ENCODE data around the gene DIPK1B.

Gene DIPK1B

DNA sequence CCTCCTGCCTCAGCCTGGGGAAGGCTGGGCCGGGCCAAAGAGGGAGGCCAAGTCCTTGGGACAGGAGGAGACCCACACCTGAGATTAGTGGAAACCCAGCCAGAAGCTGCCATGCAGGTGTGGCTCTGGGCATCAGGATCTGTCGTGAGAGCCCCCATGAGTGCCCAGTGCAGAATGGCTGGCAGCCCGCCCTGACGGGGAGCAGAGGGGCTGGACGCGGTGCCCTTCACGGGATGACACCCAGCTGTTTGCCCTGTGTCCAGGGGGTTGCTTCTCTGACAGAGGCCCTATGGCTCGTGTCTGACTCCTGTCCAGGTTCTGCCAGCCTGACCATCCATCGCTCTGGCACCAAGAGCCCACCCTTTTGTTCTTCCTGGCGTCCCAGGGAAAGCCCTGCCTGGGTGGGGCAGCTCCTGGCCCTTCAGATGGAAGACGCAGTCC, 8.5 kb downstream of the DIPK1B start:
- TF ChIP-seq GABPA (IDR thresholded peaks at IDR 0.05; ENCODE audit: low read depth) (no peak), SPI1 (IDR thresholded peaks at IDR 0.05; ENCODE audit: borderline replicate concordance, low read depth) (no peak), POLR2AphosphoS5 (IDR thresholded peaks at IDR 0.05; ENCODE audit: low read depth) (no peak)
- TF ChIP-seq, protein P1, sequence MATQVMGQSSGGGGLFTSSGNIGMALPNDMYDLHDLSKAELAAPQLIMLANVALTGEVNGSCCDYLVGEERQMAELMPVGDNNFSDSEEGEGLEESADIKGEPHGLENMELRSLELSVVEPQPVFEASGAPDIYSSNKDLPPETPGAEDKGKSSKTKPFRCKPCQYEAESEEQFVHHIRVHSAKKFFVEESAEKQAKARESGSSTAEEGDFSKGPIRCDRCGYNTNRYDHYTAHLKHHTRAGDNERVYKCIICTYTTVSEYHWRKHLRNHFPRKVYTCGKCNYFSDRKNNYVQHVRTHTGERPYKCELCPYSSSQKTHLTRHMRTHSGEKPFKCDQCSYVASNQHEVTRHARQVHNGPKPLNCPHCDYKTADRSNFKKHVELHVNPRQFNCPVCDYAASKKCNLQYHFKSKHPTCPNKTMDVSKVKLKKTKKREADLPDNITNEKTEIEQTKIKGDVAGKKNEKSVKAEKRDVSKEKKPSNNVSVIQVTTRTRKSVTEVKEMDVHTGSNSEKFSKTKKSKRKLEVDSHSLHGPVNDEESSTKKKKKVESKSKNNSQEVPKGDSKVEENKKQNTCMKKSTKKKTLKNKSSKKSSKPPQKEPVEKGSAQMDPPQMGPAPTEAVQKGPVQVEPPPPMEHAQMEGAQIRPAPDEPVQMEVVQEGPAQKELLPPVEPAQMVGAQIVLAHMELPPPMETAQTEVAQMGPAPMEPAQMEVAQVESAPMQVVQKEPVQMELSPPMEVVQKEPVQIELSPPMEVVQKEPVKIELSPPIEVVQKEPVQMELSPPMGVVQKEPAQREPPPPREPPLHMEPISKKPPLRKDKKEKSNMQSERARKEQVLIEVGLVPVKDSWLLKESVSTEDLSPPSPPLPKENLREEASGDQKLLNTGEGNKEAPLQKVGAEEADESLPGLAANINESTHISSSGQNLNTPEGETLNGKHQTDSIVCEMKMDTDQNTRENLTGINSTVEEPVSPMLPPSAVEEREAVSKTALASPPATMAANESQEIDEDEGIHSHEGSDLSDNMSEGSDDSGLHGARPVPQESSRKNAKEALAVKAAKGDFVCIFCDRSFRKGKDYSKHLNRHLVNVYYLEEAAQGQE (IDR thresholded peaks at IDR 0.05; ENCODE audit: insufficient replicate concordance, low read depth), result no peak
- TF ChIP-seq, protein P2, sequence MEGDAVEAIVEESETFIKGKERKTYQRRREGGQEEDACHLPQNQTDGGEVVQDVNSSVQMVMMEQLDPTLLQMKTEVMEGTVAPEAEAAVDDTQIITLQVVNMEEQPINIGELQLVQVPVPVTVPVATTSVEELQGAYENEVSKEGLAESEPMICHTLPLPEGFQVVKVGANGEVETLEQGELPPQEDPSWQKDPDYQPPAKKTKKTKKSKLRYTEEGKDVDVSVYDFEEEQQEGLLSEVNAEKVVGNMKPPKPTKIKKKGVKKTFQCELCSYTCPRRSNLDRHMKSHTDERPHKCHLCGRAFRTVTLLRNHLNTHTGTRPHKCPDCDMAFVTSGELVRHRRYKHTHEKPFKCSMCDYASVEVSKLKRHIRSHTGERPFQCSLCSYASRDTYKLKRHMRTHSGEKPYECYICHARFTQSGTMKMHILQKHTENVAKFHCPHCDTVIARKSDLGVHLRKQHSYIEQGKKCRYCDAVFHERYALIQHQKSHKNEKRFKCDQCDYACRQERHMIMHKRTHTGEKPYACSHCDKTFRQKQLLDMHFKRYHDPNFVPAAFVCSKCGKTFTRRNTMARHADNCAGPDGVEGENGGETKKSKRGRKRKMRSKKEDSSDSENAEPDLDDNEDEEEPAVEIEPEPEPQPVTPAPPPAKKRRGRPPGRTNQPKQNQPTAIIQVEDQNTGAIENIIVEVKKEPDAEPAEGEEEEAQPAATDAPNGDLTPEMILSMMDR (IDR thresholded peaks at IDR 0.05; ENCODE audit: insufficient read depth, low read length), result no peak
- H3K27ac ChIP-seq (replicated peaks), result no peak overlapping the region
- H3K27me3 ChIP-seq (ENCODE audit: insufficient read depth, poor library complexity, severe bottlenecking), result no peaks in the 10 kb centered on the region
- no peak for DNase-seq (ENCODE audit: low read depth in 1 of 2, low spot score in 1 of 2)
- H3K4me3 ChIP-seq (replicated peaks; ENCODE audit: insufficient read depth, low read length), result no peak overlapping the region

- Histone ChIP-seq H3K4me3 (replicated peaks; ENCODE audit: insufficient read depth, low read length) (no peak overlapping the region), H3K27me3 (ENCODE audit: insufficient read depth, poor library complexity, severe bottlenecking) (no peaks in the 10 kb centered on the region), H3K27ac (replicated peaks) (no peak overlapping the region)
- DNase-seq (ENCODE audit: low read depth in 1 of 2, low spot score in 1 of 2), result peak in 1 of 2 experiments; percentile 43
- TF ChIP-seq, protein P1 (IDR thresholded peaks at IDR 0.05; ENCODE audit: insufficient replicate concordance, low read depth), result no peak
- TF ChIP-seq GABPA (IDR thresholded peaks at IDR 0.05; ENCODE audit: low read depth), result no peak
- no peak for TF ChIP-seq SPI1 (IDR thresholded peaks at IDR 0.05; ENCODE audit: borderline replicate concordance, low read depth)
- peak; percentile 59 for TF ChIP-seq POLR2AphosphoS5 (IDR thresholded peaks at IDR 0.05; ENCODE audit: low read depth)
These were observed 9.1 kb downstream of the DIPK1B start for GRCh38 chr9:136721339-136722092.

- TF ChIP-seq GABPA (IDR thresholded peaks at IDR 0.05; ENCODE audit: low read depth), result no peak
- TF ChIP-seq POLR2AphosphoS5 (IDR thresholded peaks at IDR 0.05; ENCODE audit: low read depth), result no peak
- TF ChIP-seq, protein P1 (IDR thresholded peaks at IDR 0.05; ENCODE audit: insufficient replicate concordance, low read depth), result no peak
- TF ChIP-seq SPI1 (IDR thresholded peaks at IDR 0.05; ENCODE audit: borderline replicate concordance, low read depth), result no peak
- TF ChIP-seq, protein P2 (IDR thresholded peaks at IDR 0.05; ENCODE audit: insufficient read depth, low read length), result no peak
- peak in 1 of 2 experiments; percentile 39 for DNase-seq (ENCODE audit: low read depth in 1 of 2, low spot score in 1 of 2)
- Histone ChIP-seq H3K27me3 (ENCODE audit: insufficient read depth, poor library complexity, severe bottlenecking) (no peaks in the 10 kb centered on the region), H3K27ac (replicated peaks) (no peak overlapping the region), H3K4me3 (replicated peaks; ENCODE audit: insufficient read depth, low read length) (no peak overlapping the region)
These were observed 10.0 kb downstream of the DIPK1B start for GRCh38 chr9:136722093-136722968.
